Thoracic aorta (tissue), 2 donors: ENCODE data around the gene RNASE13. TPM values are rescaled to one million over a fixed set of nuclear protein-coding genes. Genes with fewer than 3 reads are reported as not detected.

Source experiments
- ATAC-seq: fragments of 150-250 bp; one replicate; pipeline ENCODE4 v1.8.0; 2017; ENCODE audit warnings: low read depth; ENCODE audit not compliant: insufficient number of reproducible peaks, low FRiP score
- DNase-seq: peaks from one replicate; pipeline ENCODE4 v3.0.0-alpha.2; 2020; ENCODE audit warnings: low spot score
- H3K27ac ChIP-seq, 2 donors: fragments of 200-600 bp; sonication (generic); 1 replicate in 1 of 2; 2 replicates in 1 of 2; pipeline ENCODE4 v1.5.1; 2016; ENCODE audit warnings: mild to moderate bottlenecking in 2 of 2, moderate library complexity in 2 of 2
- H3K27me3 ChIP-seq: fragments of 200-600 bp; sonication (generic); replicated peaks from 2 replicates; pipeline ENCODE4 v1.6.0; 2016; ENCODE audit warnings: mild to moderate bottlenecking; ENCODE audit not compliant: insufficient read depth
- H3K36me3 ChIP-seq: fragments of 200-600 bp; sonication (generic); one replicate; pipeline ENCODE4 v1.5.1; 2016
- H3K4me1 ChIP-seq, 2 donors: fragments of 200-600 bp; sonication (generic); 1 replicate in 1 of 2; 2 replicates in 1 of 2; pipeline versions ENCODE4 v1.5.1 to v1.6.0; 2016; ENCODE audit warnings: low read depth in 2 of 2, mild to moderate bottlenecking in 1 of 2; ENCODE audit not compliant: control insufficient read depth in 1 of 2
- H3K4me3 ChIP-seq: fragments of 200-600 bp; sonication (generic); 2 replicates; pipeline ENCODE4 v1.5.1; 2016; ENCODE audit warnings: mild to moderate bottlenecking
- H3K9me3 ChIP-seq: fragments of 200-600 bp; sonication (generic); 2 replicates; pipeline ENCODE4 v1.5.1; 2016
- CTCF ChIP-seq: fragments of 200-600 bp; sonication (generic); IDR thresholded peaks from one replicate; pipeline ENCODE4 v1.5.1; 2019; ENCODE audit warnings: antibody characterized with exemption
- total RNA-seq, 2 donors: library from RNA; depleted of rRNA; stranded (reverse); fragments of >200 nt; gene quantifications; one replicate each; pipeline versions ENCODE4 v1.1.0 to v1.2.3, GENCODE V29; 2016

RNASE13 gene
- total RNA-seq, 2 donors from 2014 or later = not detected

- ATAC-seq = no peak
- no peak overlapping the region for H3K4me3 ChIP-seq
These were observed 19.6 kb upstream of the RNASE13 start for GRCh38 chr14:21054123-21054767.

GRCh38 chr14:21053184-21054122 lies 18.8 kb upstream of the RNASE13 start:
- H3K4me3 ChIP-seq = no peak overlapping the region
- H3K4me1 ChIP-seq = no peaks in the 10 kb centered on the region
- no peaks in the 10 kb centered on the region for H3K27me3 ChIP-seq
- DNase-seq (no peak), ATAC-seq (no peak)
- no peak for TF ChIP-seq CTCF
- no peak overlapping the region for H3K27ac ChIP-seq
- H3K36me3 ChIP-seq = no peaks in the 10 kb centered on the region
- no peaks in the 10 kb centered on the region for H3K9me3 ChIP-seq

More at GRCh38 chr14:21054123-21054767, 19.6 kb upstream of the RNASE13 start:
- no peak for TF ChIP-seq CTCF
- Histone ChIP-seq H3K9me3 (no peaks in the 10 kb centered on the region), H3K27ac (no peak overlapping the region), H3K27me3 (no peaks in the 10 kb centered on the region), H3K36me3 (no peaks in the 10 kb centered on the region), H3K4me1 (no peaks in the 10 kb centered on the region)
- no peak for DNase-seq

- Histone ChIP-seq H3K36me3 (no peaks in the 10 kb centered on the region), H3K9me3 (no peaks in the 10 kb centered on the region), H3K4me1 (no peaks in the 10 kb centered on the region), H3K4me3 (no peak overlapping the region), H3K27me3 (no peaks in the 10 kb centered on the region), H3K27ac (no peak overlapping the region)
- ATAC-seq (no peak), DNase-seq (no peak)
- TF ChIP-seq CTCF = no peak
These were observed 16.0 kb upstream of the RNASE13 start for GRCh38 chr14:21050597-21050996.

GRCh38 chr14:21049271-21049673 lies 14.7 kb upstream of the RNASE13 start:
- Histone ChIP-seq H3K27me3 (no peaks in the 10 kb centered on the region), H3K27ac (no peak overlapping the region), H3K9me3 (no peaks in the 10 kb centered on the region), H3K4me3 (no peak overlapping the region), H3K4me1 (no peaks in the 10 kb centered on the region), H3K36me3 (no peaks in the 10 kb centered on the region)
- no peak for TF ChIP-seq CTCF
- ATAC-seq = no peak
- no peak for DNase-seq

GRCh38 chr14:21048638-21049037 lies 14.0 kb upstream of the RNASE13 start:
- H3K27me3 ChIP-seq = no peaks in the 10 kb centered on the region
- no peak overlapping the region for H3K4me3 ChIP-seq
- TF ChIP-seq CTCF = no peak
- ATAC-seq = no peak
- H3K9me3 ChIP-seq = no peaks in the 10 kb centered on the region
- no peak overlapping the region for H3K27ac ChIP-seq
- H3K36me3 ChIP-seq = no peaks in the 10 kb centered on the region
- no peaks in the 10 kb centered on the region for H3K4me1 ChIP-seq
- DNase-seq = no peak
